A673 (cell line): ENCODE measurements around the gene FBXL13. TPM values are rescaled to one million over a fixed set of nuclear protein-coding genes. Genes with fewer than 3 reads are reported as not detected.

Experiments
- BruUV-seq: library from RNA; stranded (reverse); fragments of 400-500 nt; replicated peaks from 2 replicates; lab custom pipeline; 2021; lab: Mats Ljungman, UMichigan
- CTCF ChIA-PET: fragments of 300-600 bp; sonication (Branson Sonifier 250); formaldehyde crosslinking; loops from one replicate; lab custom pipeline; 2022; ENCODE audit warnings: antibody characterized with exemption; lab: Charles Lee
- POLR2A ChIA-PET: fragments of 300-600 bp; sonication (Branson Sonifier 250); formaldehyde crosslinking; loops from one replicate; lab custom pipeline; 2022; ENCODE audit warnings: antibody characterized with exemption; ENCODE audit not compliant: low non-redundant PET; lab: Charles Lee
- DNase-seq: peaks from one replicate; pipeline ENCODE4 v3.0.0-alpha.2; 2015; ENCODE audit warnings: low spot score
- H3K27ac ChIP-seq: fragments of 200-600 bp; sonication (generic); 2 replicates; pipeline ENCODE4 v1.5.1; 2016; ENCODE audit warnings: mixed run types, low read depth, mild to moderate bottlenecking, mixed read lengths, antibody characterized with exemption, low read length; ENCODE audit not compliant: poor library complexity, severe bottlenecking
- H3K27me3 ChIP-seq: fragments of 200-600 bp; sonication (generic); replicated peaks from 2 replicates; pipeline ENCODE4 v1.6.1; 2017; ENCODE audit warnings: mixed run types, low read depth, mild to moderate bottlenecking, mixed read lengths, antibody characterized with exemption, low read length; ENCODE audit not compliant: insufficient read depth, poor library complexity
- H3K36me3 ChIP-seq: fragments of 200-600 bp; sonication (generic); 2 replicates; pipeline ENCODE4 v1.6.1; 2016; ENCODE audit warnings: mixed run types, mild to moderate bottlenecking, mixed read lengths, antibody characterized with exemption, low read length; ENCODE audit not compliant: insufficient read depth, poor library complexity, severe bottlenecking
- H3K4me1 ChIP-seq: fragments of 200-600 bp; sonication (generic); 2 replicates; pipeline ENCODE4 v1.6.1; 2017; ENCODE audit warnings: mixed run types, mild to moderate bottlenecking, mixed read lengths, antibody characterized with exemption, low read length; ENCODE audit not compliant: insufficient read depth, poor library complexity, severe bottlenecking
- H3K4me3 ChIP-seq: fragments of 200-600 bp; sonication (generic); 2 replicates; pipeline ENCODE4 v1.5.1; 2016; ENCODE audit warnings: low read depth, mixed run types, mild to moderate bottlenecking, mixed read lengths, low read length; ENCODE audit not compliant: poor library complexity, severe bottlenecking
- H3K9me3 ChIP-seq: fragments of 200-600 bp; sonication (generic); 2 replicates; pipeline ENCODE4 v1.6.1; 2016; ENCODE audit warnings: mixed run types, low read depth, mild to moderate bottlenecking, mixed read lengths, antibody characterized with exemption, low read length; ENCODE audit not compliant: poor library complexity, severe bottlenecking
- CTCF ChIP-seq: fragments of 300-800, 200-600 bp; sonication (generic); conservative IDR thresholded peaks from 2 replicates; pipeline ENCODE4 v1.5.1; 2017; ENCODE audit warnings: low read depth, mild to moderate bottlenecking, antibody characterized with exemption, low read length, moderate library complexity, mixed read lengths
- EZH2 ChIP-seq: fragments of 200-600 bp; sonication (generic); IDR thresholded peaks from 2 replicates; pipeline ENCODE4 v1.6.1; 2017; ENCODE audit warnings: borderline replicate concordance, low read depth, mild to moderate bottlenecking, mixed read lengths, antibody characterized with exemption, low read length; ENCODE audit not compliant: poor library complexity, severe bottlenecking
- intact Hi-C: fragments of 100-400 bp; cut with micrococcal nuclease; formaldehyde crosslinking; loops from one replicate; pipeline ENCODE4 v1.10.0; 2022; ENCODE audit not compliant: unreplicated experiment
- total RNA-seq: library from RNA; stranded (reverse); gene quantifications from 2 replicates; pipeline ENCODE4 v1.2.3, GENCODE V29; 2021

The FBXL13 gene
- total RNA-seq, 1 experiment from 2014 or later: 0.37 TPM

GRCh38 chr7:102934239-102934638, 140.4 kb downstream of the FBXL13 start:
- Histone ChIP-seq H3K27me3 (no peaks in the 10 kb centered on the region), H3K36me3 (no peaks in the 10 kb centered on the region), H3K27ac (no peak overlapping the region), H3K4me3 (no peak overlapping the region), H3K4me1 (no peaks in the 10 kb centered on the region), H3K9me3 (no peaks in the 10 kb centered on the region)
- ChIA-PET CTCF (no interaction called here), POLR2A (no interaction called here)
- no TSS peak for BruUV-seq
- no peak for DNase-seq
- intact Hi-C loops: no loop called here
- TF ChIP-seq CTCF (no peak), EZH2 (no peak)

- Histone ChIP-seq H3K27ac (no peak overlapping the region), H3K4me1 (no peaks in the 10 kb centered on the region), H3K4me3 (no peak overlapping the region), H3K27me3 (no peaks in the 10 kb centered on the region), H3K36me3 (no peaks in the 10 kb centered on the region), H3K9me3 (no peaks in the 10 kb centered on the region)
- no peak for DNase-seq
- TF ChIP-seq CTCF (no peak), EZH2 (no peak)
- CTCF ChIA-PET: interaction anchor here (0.5 kb wide), 1 partner anchor 1981 kb away, joined by 4 read pairs; no protein-coding TSS in a partner anchor
- POLR2A ChIA-PET: no interaction called here
- BruUV-seq: no TSS peak
- intact Hi-C loops: no loop called here
Observed at GRCh38 chr7:102933763-102934162, 140.8 kb downstream of the FBXL13 start.

GRCh38 chr7:102931757-102932156, 142.8 kb downstream of the FBXL13 start:
- CTCF ChIA-PET: no interaction called here
- H3K27ac ChIP-seq: no peak overlapping the region
- no TSS peak for BruUV-seq
- H3K27me3 ChIP-seq: no peaks in the 10 kb centered on the region
- no peak overlapping the region for H3K4me3 ChIP-seq
- TF ChIP-seq CTCF (no peak), EZH2 (no peak)
- H3K36me3 ChIP-seq: no peaks in the 10 kb centered on the region
- H3K9me3 ChIP-seq: no peaks in the 10 kb centered on the region
- H3K4me1 ChIP-seq: peaks cover 3% of the 10 kb centered on the region
- intact Hi-C loops: no loop called here
- no peak for DNase-seq
- POLR2A ChIA-PET: no interaction called here
